ENCODE data around the gene ZNF501. TPM values are rescaled to one million over a fixed set of nuclear protein-coding genes. Genes with fewer than 3 reads are reported as not detected.

ZNF501 gene
- total RNA-seq, 1 donor: 7.2 TPM

DNA sequence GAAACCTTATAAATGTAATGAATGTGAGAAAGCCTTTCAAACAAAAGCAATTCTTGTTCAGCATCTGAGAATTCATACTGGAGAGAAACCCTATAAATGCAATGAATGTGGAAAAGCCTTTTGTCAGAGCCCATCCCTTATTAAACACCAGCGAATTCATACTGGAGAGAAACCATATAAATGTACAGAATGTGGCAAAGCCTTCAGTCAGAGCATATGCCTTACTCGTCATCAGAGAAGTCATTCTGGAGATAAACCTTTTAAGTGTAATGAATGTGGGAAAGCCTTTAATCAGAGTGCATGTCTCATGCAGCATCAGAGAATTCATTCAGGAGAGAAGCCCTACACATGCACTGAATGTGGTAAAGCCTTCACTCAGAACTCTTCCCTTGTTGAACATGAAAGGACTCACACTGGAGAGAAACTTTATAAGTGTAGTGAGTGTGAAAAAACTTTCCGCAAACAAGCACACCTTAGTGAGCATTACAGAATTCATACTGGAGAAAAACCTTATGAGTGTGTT is 5.3 kb downstream of the ZNF501 start:
- H3K4me2 ChIP-seq (ENCODE audit: insufficient read depth, low read length): no peak overlapping the region
- no peak overlapping the region for H3K27ac ChIP-seq (ENCODE audit: low read depth, low read length)
- no peaks in the 10 kb centered on the region for H4K20me1 ChIP-seq (ENCODE audit: insufficient read depth, low read length)
- peaks cover 50% of the 10 kb centered on the region for H3K9me3 ChIP-seq (ENCODE audit: low read depth, low read length)
- H2AFZ ChIP-seq (ENCODE audit: low read length): no peak overlapping the region
- no peaks in the 10 kb centered on the region for H3K27me3 ChIP-seq (ENCODE audit: insufficient read depth, low read length)
- peaks cover 28% of the 10 kb centered on the region for H3K36me3 ChIP-seq (ENCODE audit: insufficient read depth, low read length)
- H3K4me3 ChIP-seq (ENCODE audit: insufficient read depth, low read length): no peak overlapping the region
- TF ChIP-seq, protein P1, sequence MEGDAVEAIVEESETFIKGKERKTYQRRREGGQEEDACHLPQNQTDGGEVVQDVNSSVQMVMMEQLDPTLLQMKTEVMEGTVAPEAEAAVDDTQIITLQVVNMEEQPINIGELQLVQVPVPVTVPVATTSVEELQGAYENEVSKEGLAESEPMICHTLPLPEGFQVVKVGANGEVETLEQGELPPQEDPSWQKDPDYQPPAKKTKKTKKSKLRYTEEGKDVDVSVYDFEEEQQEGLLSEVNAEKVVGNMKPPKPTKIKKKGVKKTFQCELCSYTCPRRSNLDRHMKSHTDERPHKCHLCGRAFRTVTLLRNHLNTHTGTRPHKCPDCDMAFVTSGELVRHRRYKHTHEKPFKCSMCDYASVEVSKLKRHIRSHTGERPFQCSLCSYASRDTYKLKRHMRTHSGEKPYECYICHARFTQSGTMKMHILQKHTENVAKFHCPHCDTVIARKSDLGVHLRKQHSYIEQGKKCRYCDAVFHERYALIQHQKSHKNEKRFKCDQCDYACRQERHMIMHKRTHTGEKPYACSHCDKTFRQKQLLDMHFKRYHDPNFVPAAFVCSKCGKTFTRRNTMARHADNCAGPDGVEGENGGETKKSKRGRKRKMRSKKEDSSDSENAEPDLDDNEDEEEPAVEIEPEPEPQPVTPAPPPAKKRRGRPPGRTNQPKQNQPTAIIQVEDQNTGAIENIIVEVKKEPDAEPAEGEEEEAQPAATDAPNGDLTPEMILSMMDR (IDR thresholded peaks at IDR 0.05; ENCODE audit: extremely low read depth, low read depth, low read length): no peak
- no peak for DNase-seq (ENCODE audit: insufficient read length, low spot score, missing footprints)
- no peaks in the 10 kb centered on the region for H3K79me2 ChIP-seq (ENCODE audit: insufficient read depth, low read length)
- no peaks in the 10 kb centered on the region for H3K4me1 ChIP-seq (ENCODE audit: insufficient read depth, low read length)

DNA sequence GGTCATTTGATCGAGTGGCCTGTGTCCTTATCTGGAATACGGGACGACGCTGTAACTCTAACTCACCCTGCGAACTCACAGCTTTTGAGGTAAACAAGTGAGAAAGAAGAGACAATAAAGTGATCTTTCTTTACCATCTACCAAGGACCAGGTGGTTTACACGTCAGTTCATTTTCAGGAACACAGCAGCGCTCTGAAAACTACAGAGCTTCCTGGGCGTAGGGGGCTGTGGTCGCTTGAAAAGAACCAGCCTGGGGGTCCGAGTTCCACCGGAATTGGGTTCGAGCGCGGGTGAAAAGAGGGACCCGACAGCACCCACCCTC is 31.6 kb downstream of the ZNF501 start:
- H3K4me1 ChIP-seq (ENCODE audit: insufficient read depth, low read length): peaks cover 7% of the 10 kb centered on the region
- peaks cover 62% of the 10 kb centered on the region for H3K79me2 ChIP-seq (ENCODE audit: insufficient read depth, low read length)
- peak overlapping the region; percentile 67 for H3K27ac ChIP-seq (ENCODE audit: low read depth, low read length)
- H3K9me3 ChIP-seq (ENCODE audit: low read depth, low read length): no peaks in the 10 kb centered on the region
- H3K36me3 ChIP-seq (ENCODE audit: insufficient read depth, low read length): peaks cover 5% of the 10 kb centered on the region
- H3K27me3 ChIP-seq (ENCODE audit: insufficient read depth, low read length): no peaks in the 10 kb centered on the region
- no peaks in the 10 kb centered on the region for H4K20me1 ChIP-seq (ENCODE audit: insufficient read depth, low read length)
- peak overlapping the region; percentile 79 for H3K4me3 ChIP-seq (ENCODE audit: insufficient read depth, low read length)
- peak overlapping the region; percentile 94 for H2AFZ ChIP-seq (ENCODE audit: low read length)
- peak overlapping the region; percentile 96 for H3K4me2 ChIP-seq (ENCODE audit: insufficient read depth, low read length)
- TF ChIP-seq, protein P1 (IDR thresholded peaks at IDR 0.05; ENCODE audit: extremely low read depth, low read depth, low read length): no peak
- DNase-seq (ENCODE audit: insufficient read length, low spot score, missing footprints): peak; percentile 66

GRCh38 chr3:44761424-44762169 is 32.2 kb downstream of the ZNF501 start, which contains the start of the genes KIAA1143 and KIF15:
TSS of gene KIAA1143 (minus strand) at chr3:44761619. CDS start at chr3:44761602, 17 bp downstream.
TSS of gene KIF15 (plus strand) at chr3:44761794. CDS start at chr3:44761866, 72 bp downstream.
- peak within 1 kb of the TSS; percentile 67 for H3K27ac ChIP-seq (ENCODE audit: low read depth, low read length)
- no peaks in the 10 kb centered on the region for H3K27me3 ChIP-seq (ENCODE audit: insufficient read depth, low read length)
- H3K36me3 ChIP-seq (ENCODE audit: insufficient read depth, low read length): peaks cover 5% of the 10 kb centered on the region
- H2AFZ ChIP-seq (ENCODE audit: low read length): peak within 1 kb of the TSS; percentile 94
- peak; percentile 95 for DNase-seq (ENCODE audit: insufficient read length, low spot score, missing footprints)
- no peaks in the 10 kb centered on the region for H3K9me3 ChIP-seq (ENCODE audit: low read depth, low read length)
- H3K4me2 ChIP-seq (ENCODE audit: insufficient read depth, low read length): peak within 1 kb of the TSS; percentile 96
- no peaks in the 10 kb centered on the region for H4K20me1 ChIP-seq (ENCODE audit: insufficient read depth, low read length)
- H3K4me1 ChIP-seq (ENCODE audit: insufficient read depth, low read length): peaks cover 7% of the 10 kb centered on the region
- H3K79me2 ChIP-seq (ENCODE audit: insufficient read depth, low read length): peaks cover 62% of the 10 kb centered on the region
- peak within 1 kb of the TSS; percentile 79 for H3K4me3 ChIP-seq (ENCODE audit: insufficient read depth, low read length)
- TF ChIP-seq, protein P1 (IDR thresholded peaks at IDR 0.05; ENCODE audit: extremely low read depth, low read depth, low read length): no peak

- Histone ChIP-seq H3K27ac (ENCODE audit: low read depth, low read length) (peak overlapping the region; percentile 42), H3K9me3 (ENCODE audit: low read depth, low read length) (no peaks in the 10 kb centered on the region), H3K4me3 (ENCODE audit: insufficient read depth, low read length) (peak overlapping the region; percentile 79), H2AFZ (ENCODE audit: low read length) (peak overlapping the region; percentile 94), H3K4me1 (ENCODE audit: insufficient read depth, low read length) (peaks cover 7% of the 10 kb centered on the region), H3K36me3 (ENCODE audit: insufficient read depth, low read length) (peaks cover 5% of the 10 kb centered on the region), H4K20me1 (ENCODE audit: insufficient read depth, low read length) (no peaks in the 10 kb centered on the region), H3K4me2 (ENCODE audit: insufficient read depth, low read length) (peak overlapping the region; percentile 96), H3K79me2 (ENCODE audit: insufficient read depth, low read length) (peaks cover 60% of the 10 kb centered on the region), H3K27me3 (ENCODE audit: insufficient read depth, low read length) (no peaks in the 10 kb centered on the region)
- peak; percentile 31 for DNase-seq (ENCODE audit: insufficient read length, low spot score, missing footprints)
- TF ChIP-seq, protein P1 (IDR thresholded peaks at IDR 0.05; ENCODE audit: extremely low read depth, low read depth, low read length): no peak
Measured at GRCh38 chr3:44762170-44762677, 32.8 kb downstream of the ZNF501 start.
